Measurements from ENCODE around the gene NKX1-2.
A peak's percentile ranks its signal among the peaks of the same experiment; 100 is the strongest.

The NKX1-2 gene

GRCh38 chr10:124415210-124415609 is 34.6 kb downstream of the NKX1-2 start:
- no peak for DNase-seq (ENCODE audit: low spot score)

- peak; percentile 58 for DNase-seq (ENCODE audit: low spot score)
Observed at GRCh38 chr10:124414076-124414475, 35.8 kb downstream of the NKX1-2 start.

- DNase-seq (ENCODE audit: low spot score): no peak
Observed at GRCh38 chr10:124409696-124410095, 40.1 kb downstream of the NKX1-2 start.

GRCh38 chr10:124408357-124408756 is 41.5 kb downstream of the NKX1-2 start:
- no peak for DNase-seq (ENCODE audit: low spot score)

GRCh38 chr10:124407456-124407855 is 42.4 kb downstream of the NKX1-2 start:
- no peak for DNase-seq (ENCODE audit: low spot score)

- DNase-seq (ENCODE audit: low spot score): peak; percentile 61
Observed at GRCh38 chr10:124403548-124403947, 46.3 kb downstream of the NKX1-2 start.

GRCh38 chr10:124402273-124402672 is 47.6 kb downstream of the NKX1-2 start:
- no peak for DNase-seq (ENCODE audit: low spot score)

- no peak for DNase-seq (ENCODE audit: low spot score)
Observed at GRCh38 chr10:124401633-124402032, 48.2 kb downstream of the NKX1-2 start.
